ENCODE measurements around the gene NCAPD2. TPM values are rescaled to one million over a fixed set of nuclear protein-coding genes. Genes with fewer than 3 reads are reported as not detected.

Gene NCAPD2
- total and polyA plus RNA-seq, 12 donors, result 5.4 to 18.8 (median 12.2) TPM

DNA sequence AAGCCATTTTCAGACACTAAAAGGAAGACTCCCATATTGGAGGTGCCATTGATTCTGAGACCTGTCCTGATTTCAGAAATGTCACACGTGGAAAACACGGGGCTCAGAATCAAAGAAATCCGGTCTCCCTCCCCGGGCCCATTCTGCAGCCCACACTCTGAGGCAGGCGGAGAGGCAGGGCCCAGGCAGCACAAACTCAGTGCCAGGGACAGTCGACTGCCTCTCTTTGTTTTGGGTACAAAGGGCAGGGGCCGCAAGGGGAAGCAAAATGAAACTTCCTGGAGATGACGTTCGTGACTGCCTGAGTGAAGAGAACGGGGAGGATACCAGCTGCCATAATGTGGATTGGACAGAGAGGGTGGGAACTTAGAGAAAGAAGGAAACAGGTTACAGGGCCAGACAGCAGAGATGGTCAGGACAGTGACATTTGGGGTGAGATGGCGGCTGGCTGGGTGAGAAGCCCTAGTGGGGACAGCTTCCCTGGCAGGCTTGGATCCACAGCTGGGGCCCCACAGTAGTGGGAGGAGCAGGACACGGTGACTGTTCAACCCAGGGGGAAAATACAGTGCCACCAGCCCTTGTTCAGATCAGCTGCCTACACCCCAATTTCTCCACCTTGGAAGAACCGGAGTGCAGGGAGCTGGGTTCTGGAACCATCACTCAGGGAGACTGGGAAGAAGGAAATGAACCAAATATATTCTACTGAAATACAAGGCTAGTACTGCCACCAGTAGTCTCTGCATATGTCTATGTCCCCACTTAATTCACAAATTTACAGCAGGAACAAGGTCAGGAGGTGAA is 48.5 kb downstream of the NCAPD2 start:
- Histone ChIP-seq H3K27ac (peak overlapping the region in 7 of 10 donors; percentile 70 to 99 (median 81)), H3K9me3 (no peaks in the 10 kb centered on the region), H3K27me3 (no peaks in the 10 kb centered on the region), H3K4me1 (peaks cover 11 to 62% (median 39%) of the 10 kb centered on the region in 9 donors), H3K4me3 (no peak overlapping the region), H3K36me3 (peaks cover 0 to 94% (median 38%) of the 10 kb centered on the region in 9 donors)
- no peak for ATAC-seq
- DNase-seq, result no peak
- WGBS, 2 donors, result 80 to 83% methylated on average over 13 of the region's 13 CpGs
- TF ChIP-seq CTCF (IDR thresholded peaks at IDR 0.05), result no peak
- intact Hi-C loops (cut with DNase I), result no loop called here

GRCh38 chr12:6546016-6546415 is 52.1 kb downstream of the NCAPD2 start:
- 40 to 61% methylated on average over 10 of the region's 10 CpGs for WGBS, 2 donors
- no peaks in the 10 kb centered on the region for H3K27me3 ChIP-seq
- TF ChIP-seq CTCF (IDR thresholded peaks at IDR 0.05), result no peak
- H3K4me1 ChIP-seq, result peaks cover 19 to 68% (median 52%) of the 10 kb centered on the region in 9 donors
- ATAC-seq (peak in 1 of 8 donors; percentile 11), DNase-seq (no peak)
- no peaks in the 10 kb centered on the region for H3K9me3 ChIP-seq
- intact Hi-C loops (cut with DNase I), result no loop called here
- H3K36me3 ChIP-seq, result peaks cover 0 to 96% (median 27%) of the 10 kb centered on the region in 9 donors
- peak overlapping the region in 1 of 10 donors; percentile 2 for H3K27ac ChIP-seq
- no peak overlapping the region for H3K4me3 ChIP-seq

- Histone ChIP-seq H3K4me1 (peaks cover 27 to 70% (median 54%) of the 10 kb centered on the region in 9 donors), H3K27me3 (no peaks in the 10 kb centered on the region), H3K36me3 (peaks cover 0 to 82% (median 26%) of the 10 kb centered on the region in 9 donors), H3K9me3 (no peaks in the 10 kb centered on the region), H3K27ac (peak overlapping the region in 7 of 10 donors; percentile 49 to 98 (median 63)), H3K4me3 (no peak overlapping the region)
- WGBS, 2 donors, result 60 to 67% methylated on average over 1 of the region's 1 CpG
- no peak for TF ChIP-seq CTCF (IDR thresholded peaks at IDR 0.05)
- ATAC-seq (no peak), DNase-seq (no peak)
- intact Hi-C loops (cut with DNase I), result no loop called here
These were observed 53.7 kb downstream of the NCAPD2 start for GRCh38 chr12:6547566-6547965.

GRCh38 chr12:6547987-6548386 is 54.1 kb downstream of the NCAPD2 start:
- Histone ChIP-seq H3K9me3 (no peaks in the 10 kb centered on the region), H3K4me1 (peaks cover 31 to 70% (median 58%) of the 10 kb centered on the region in 9 donors), H3K36me3 (peaks cover 0 to 78% (median 22%) of the 10 kb centered on the region in 9 donors), H3K27ac (peak overlapping the region in 8 of 10 donors; percentile 54 to 98 (median 60)), H3K27me3 (no peaks in the 10 kb centered on the region), H3K4me3 (no peak overlapping the region)
- ATAC-seq (no peak), DNase-seq (peak; percentile 35 to 58)
- 41 to 50% methylated on average over 9 of the region's 9 CpGs for WGBS, 2 donors
- intact Hi-C loops (cut with DNase I), result no loop called here
- TF ChIP-seq CTCF (IDR thresholded peaks at IDR 0.05), result no peak

All from heart right ventricle (tissue), 16 donors.